IMR-90 (cell line): ENCODE data around the gene CTIF. TPM values are rescaled to one million over a fixed set of nuclear protein-coding genes. Genes with fewer than 3 reads are reported as not detected.

Experiments used
- ATAC-seq: fragments of 200-7000 bp; cut with Tn5 transposase; 2 replicates; pipeline ENCODE4 v1.9.1; 2020; ENCODE audit warnings: low read depth, mild to moderate bottlenecking, moderate library complexity
- BruUV-seq: library from RNA; stranded (reverse); fragments of 400-500 nt; replicated peaks from 2 replicates; lab custom pipeline; 2021; lab: Mats Ljungman, UMichigan
- CTCF ChIA-PET: fragments of 300-600 bp; formaldehyde crosslinking; extraction: SDS; loops from one replicate; lab custom pipeline; 2021; ENCODE audit warnings: antibody characterized with exemption; lab: Yijun Ruan, JAX
- POLR2A ChIA-PET: fragments of 300-600 bp; sonication (Branson Sonifier 250); formaldehyde crosslinking; loops from one replicate; lab custom pipeline; 2022; ENCODE audit warnings: antibody characterized with exemption; ENCODE audit not compliant: unreplicated experiment; lab: Charles Lee
- DNase-seq: peaks from one replicate; pipeline ENCODE4 v3.0.0; 2013
- H2AFZ ChIP-seq: replicated peaks from 2 replicates; pipeline ENCODE3; 2013; ENCODE audit warnings: low read length, mild to moderate bottlenecking; ENCODE audit not compliant: poor library complexity
- H2AK5ac ChIP-seq: 2 replicates; pipeline ENCODE4 v1.6.1; 2013; ENCODE audit warnings: low read depth, low read length, inconsistent platforms
- H2AK9ac ChIP-seq: replicated peaks from 2 replicates; pipeline ENCODE3; 2013; ENCODE audit warnings: mild to moderate bottlenecking, low read depth, low read length, moderate library complexity; ENCODE audit not compliant: poor library complexity
- H2BK120ac ChIP-seq: 2 replicates; pipeline ENCODE4 v1.6.1; 2013; ENCODE audit warnings: low read depth, low read length, inconsistent platforms
- H2BK15ac ChIP-seq: 3 replicates; pipeline ENCODE4 v1.6.1; 2013; ENCODE audit warnings: low read depth, low read length, inconsistent platforms
- H2BK20ac ChIP-seq: 2 replicates; pipeline ENCODE4 v1.6.1; 2013; ENCODE audit warnings: low read depth, mild to moderate bottlenecking, inconsistent platforms, low read length, moderate library complexity
- H2BK5ac ChIP-seq: 2 replicates; pipeline ENCODE4 v1.6.1; 2013; ENCODE audit warnings: mild to moderate bottlenecking, low read depth, low read length, inconsistent platforms; ENCODE audit not compliant: poor library complexity, severe bottlenecking
- H3K14ac ChIP-seq: replicated peaks from 2 replicates; pipeline ENCODE4 v1.6.1; 2013; ENCODE audit warnings: low read depth, low read length, inconsistent platforms
- H3K18ac ChIP-seq: 2 replicates; pipeline ENCODE4 v1.6.1; 2013; ENCODE audit warnings: low read depth, low read length, control low read depth
- H3K23ac ChIP-seq: 2 replicates; pipeline ENCODE4 v1.6.1; 2013; ENCODE audit warnings: low read depth, low read length, inconsistent platforms
- H3K27ac ChIP-seq: 2 replicates; pipeline ENCODE4 v1.5.1; 2013; ENCODE audit warnings: mild to moderate bottlenecking, control low read depth, low read length; ENCODE audit not compliant: insufficient read depth
- H3K27me3 ChIP-seq: 2 replicates; pipeline ENCODE4 v1.6.1; 2013; ENCODE audit warnings: low read length; ENCODE audit not compliant: control insufficient read depth, insufficient read depth
- H3K36me3 ChIP-seq: 2 replicates; pipeline ENCODE4 v1.6.1; 2013; ENCODE audit warnings: low read length, mixed read lengths; ENCODE audit not compliant: control insufficient read depth, insufficient read depth
- H3K4ac ChIP-seq: 2 replicates; pipeline ENCODE4 v1.6.1; 2013; ENCODE audit warnings: low read depth, low read length, inconsistent platforms
- H3K4me1 ChIP-seq: 2 replicates; pipeline ENCODE4 v1.6.1; 2013; ENCODE audit warnings: low read length, mixed read lengths; ENCODE audit not compliant: control insufficient read depth, insufficient read depth
- H3K4me2 ChIP-seq: 2 replicates; pipeline ENCODE4 v1.6.1; 2013; ENCODE audit warnings: low read depth, mild to moderate bottlenecking, control low read depth, low read length, moderate library complexity
- H3K4me3 ChIP-seq: 2 replicates; pipeline ENCODE4 v1.5.1; 2013; ENCODE audit warnings: low read depth, mild to moderate bottlenecking, control low read depth, low read length, moderate library complexity; ENCODE audit not compliant: insufficient read depth
- H3K56ac ChIP-seq: 2 replicates; pipeline ENCODE4 v1.6.1; 2013; ENCODE audit warnings: low read length, inconsistent platforms; ENCODE audit not compliant: insufficient read depth; ENCODE audit errors: extremely low read depth
- H3K79me1 ChIP-seq, 2 experiments: 2 replicates each; pipeline ENCODE4 v1.6.1; 2013; ENCODE audit warnings: low read length in 2 of 2, inconsistent platforms in 1 of 2, low read depth in 1 of 2
- H3K9ac ChIP-seq: 2 replicates; pipeline ENCODE4 v1.6.1; 2013; ENCODE audit warnings: low read depth, low read length, control low read depth
- H3K9me1 ChIP-seq: 2 replicates; pipeline ENCODE4 v1.6.1; 2013; ENCODE audit warnings: low read length, inconsistent platforms; ENCODE audit not compliant: insufficient read depth
- H3K9me3 ChIP-seq: 2 replicates; pipeline ENCODE4 v1.6.1; 2013; ENCODE audit warnings: low read length; ENCODE audit not compliant: control insufficient read depth, insufficient read depth
- H4K20me1 ChIP-seq: 2 replicates; pipeline ENCODE4 v1.6.1; 2013; ENCODE audit warnings: low read length, inconsistent platforms; ENCODE audit not compliant: insufficient read depth
- H4K5ac ChIP-seq: 2 replicates; pipeline ENCODE4 v1.6.1; 2013; ENCODE audit warnings: mild to moderate bottlenecking, low read depth, low read length, control low read depth
- H4K8ac ChIP-seq, 2 experiments: 2 replicates each; pipeline ENCODE4 v1.6.1; 2013; ENCODE audit warnings: low read depth in 2 of 2, low read length in 2 of 2, control low read depth in 1 of 2, inconsistent platforms in 1 of 2
- H4K91ac ChIP-seq: 2 replicates; pipeline ENCODE4 v1.6.1; 2013; ENCODE audit warnings: low read depth, low read length, inconsistent platforms; ENCODE audit not compliant: insufficient read depth
- BHLHE40 ChIP-seq: fragments of 150-350 bp; IDR thresholded peaks from 2 replicates; pipeline ENCODE4 v1.6.1; 2016; ENCODE audit warnings: mild to moderate bottlenecking, low read depth, low read length
- CEBPB ChIP-seq: IDR thresholded peaks from 2 replicates; pipeline ENCODE4 v1.6.1; 2012; ENCODE audit warnings: low read depth, low read length, improper control_type of control experiment
- CHD1 ChIP-seq: IDR thresholded peaks from 2 replicates; pipeline ENCODE4 v1.6.1; 2012; ENCODE audit warnings: low read depth, low read length, improper control_type of control experiment
- CTCF ChIP-seq: conservative IDR thresholded peaks from 2 replicates; pipeline ENCODE4 v1.5.1; 2012; ENCODE audit warnings: mild to moderate bottlenecking, low read depth, low read length, improper control_type of control experiment
- ELK1 ChIP-seq: fragments of 150-350 bp; IDR thresholded peaks from 2 replicates; pipeline ENCODE4 v1.6.1; 2016; ENCODE audit warnings: low read depth, mild to moderate bottlenecking, low read length, moderate library complexity, borderline replicate concordance
- FOS ChIP-seq: fragments of 150-350 bp; IDR thresholded peaks from 2 replicates; pipeline ENCODE4 v1.6.1; 2016; ENCODE audit warnings: low read depth, low read length
- MAFK ChIP-seq: IDR thresholded peaks from 2 replicates; pipeline ENCODE4 v1.6.1; 2012; ENCODE audit warnings: low read depth, low read length, improper control_type of control experiment
- MAZ ChIP-seq: IDR thresholded peaks from 2 replicates; pipeline ENCODE4 v1.6.1; 2012; ENCODE audit warnings: low read depth, mild to moderate bottlenecking, low read length, improper control_type of control experiment, moderate library complexity, borderline replicate concordance
- MXI1 ChIP-seq: IDR thresholded peaks from 2 replicates; pipeline ENCODE4 v1.6.1; 2012; ENCODE audit warnings: low read depth, mild to moderate bottlenecking, low read length, moderate library complexity, borderline replicate concordance
- NFE2L2 ChIP-seq: fragments of 150-350 bp; IDR thresholded peaks from 2 replicates; pipeline ENCODE4 v1.6.1; 2016; ENCODE audit warnings: low read depth, mild to moderate bottlenecking, low read length
- POLR2A ChIP-seq: IDR thresholded peaks from 2 replicates; pipeline ENCODE4 v1.6.1; 2012; ENCODE audit warnings: mild to moderate bottlenecking, low read depth, low read length
- RAD21 ChIP-seq: IDR thresholded peaks from 2 replicates; pipeline ENCODE4 v1.6.1; 2012; ENCODE audit warnings: low read length, improper control_type of control experiment
- RCOR1 ChIP-seq: IDR thresholded peaks from 2 replicates; pipeline ENCODE4 v1.6.1; 2012; ENCODE audit warnings: mild to moderate bottlenecking, low read length, improper control_type of control experiment; ENCODE audit not compliant: insufficient replicate concordance
- RFX5 ChIP-seq: IDR thresholded peaks from 2 replicates; pipeline ENCODE4 v1.8.0; 2012; ENCODE audit warnings: low read depth, mild to moderate bottlenecking, low read length, moderate library complexity
- SMC3 ChIP-seq: fragments of 150-350 bp; IDR thresholded peaks from 2 replicates; pipeline ENCODE4 v1.6.1; 2016; ENCODE audit warnings: low read depth, mild to moderate bottlenecking, antibody characterized with exemption, low read length, moderate library complexity
- USF2 ChIP-seq: fragments of 150-350 bp; IDR thresholded peaks from 2 replicates; pipeline ENCODE4 v1.6.1; 2017; ENCODE audit warnings: mild to moderate bottlenecking, antibody characterized with exemption, low read length, low read depth
- WGBS, 2 experiments: methylation state at CpG; one replicate each; pipeline versions ENCODE4 v1.1.5 to v1.1.7; 2013; ENCODE audit warnings: missing lambda C conversion rate in 2 of 2; ENCODE audit not compliant: insufficient read length in 1 of 2; ENCODE audit errors: extremely low coverage in 2 of 2; 5-methylcytosine and 5-hydroxymethylcytosine counted together
- dilution Hi-C: fragments of 300-500 bp; cut with HindIII; formaldehyde crosslinking; loops from one replicate; pipeline ENCODE4 v1.14.3; 2018; ENCODE audit warnings: low sequenced_read_pairs; ENCODE audit not compliant: unreplicated experiment
- in situ Hi-C: fragments of 300-500 bp; cut with MboI; formaldehyde crosslinking; loops from 3 replicates; pipeline ENCODE4 v1.14.3; 2019; ENCODE audit warnings: low sequenced_read_pairs, inconsistent platforms, mixed read lengths
- intact Hi-C: fragments of 100-400 bp; cut with micrococcal nuclease; formaldehyde crosslinking; loops from 2 replicates; pipeline ENCODE4 v1.10.0; 2022
- polyA plus RNA-seq, 3 experiments: library from polyadenylated mRNA; depleted of rRNA; stranded (reverse); fragments of >200 nt; gene quantifications; 2 replicates each; pipeline ENCODE4 v1.2.3, GENCODE V29; 2012; ENCODE audit warnings: low replicate concordance in 1 of 3
- total RNA-seq: library from RNA; depleted of rRNA; stranded (reverse); fragments of >200 nt; gene quantifications from 2 replicates; pipeline ENCODE4 v1.2.3, GENCODE V29; 2012

The CTIF gene
- total and polyA plus RNA-seq, 2 of the 4 experiments (the other 2 are of a cell fraction): 25.1 to 57.0 TPM

- peak overlapping the region; percentile 46 for H2AK5ac ChIP-seq
- no peaks in the 10 kb centered on the region for H3K27me3 ChIP-seq
- H3K4ac ChIP-seq: peak overlapping the region; percentile 52; the same call in 1 of the 2 replicates
- peak overlapping the region; percentile 69; the same call in 1 of the 2 replicates for H2BK20ac ChIP-seq
- peaks cover 51% of the 10 kb centered on the region for H4K20me1 ChIP-seq
- peaks cover 22% of the 10 kb centered on the region for H3K36me3 ChIP-seq
- intact Hi-C loops: loop anchor here (1.0 to 5.0 kb wide), 8 partner anchors 107 to 739 kb away; no protein-coding TSS in a partner anchor
- peak overlapping the region; percentile 83 for H2AK9ac ChIP-seq
- no peak overlapping the region for H3K18ac ChIP-seq
- peaks cover 7% of the 10 kb centered on the region; the same call in 1 of the 2 replicates for H3K9me1 ChIP-seq
- H3K4me1 ChIP-seq: peaks cover 23% of the 10 kb centered on the region
- CTCF ChIA-PET: no interaction called here
- peaks cover 33 to 92% of the 10 kb centered on the region in 2 experiments for H3K79me1 ChIP-seq
- no peak overlapping the region for H3K4me3 ChIP-seq
- dilution Hi-C loops: no loop called here
- WGBS, 2 experiments: 5% methylated on average over 4 of the region's 10 CpGs; no CpG with 5 or more reads in 1 of the 2 experiments
- no peak overlapping the region for H4K5ac ChIP-seq
- peak overlapping the region in 1 of 2 experiments; percentile 59; a peak in 1 of 4 replicates for H4K8ac ChIP-seq
- peak overlapping the region; percentile 77 for H2AFZ ChIP-seq
- POLR2A ChIA-PET: no interaction called here
- H4K91ac ChIP-seq: peak overlapping the region; percentile 27; the same call in 1 of the 2 replicates
- no peak overlapping the region for H2BK120ac ChIP-seq
- DNase-seq: peak; percentile 89
- no peak overlapping the region for H3K23ac ChIP-seq
- no peak overlapping the region for H3K56ac ChIP-seq
- in situ Hi-C loops: loop anchor here (5.0 to 10.0 kb wide), 4 partner anchors 267 to 739 kb away; no protein-coding TSS in a partner anchor
- no peak overlapping the region for H3K9ac ChIP-seq
- H3K4me2 ChIP-seq: no peak overlapping the region
- BruUV-seq: no TSS peak
- TF ChIP-seq RFX5: no peak
- peak; percentile 82; the same call in 1 of the 2 replicates for TF ChIP-seq MXI1
- peak; percentile 97 for TF ChIP-seq CTCF
- TF ChIP-seq MAZ: no peak
- no peak for TF ChIP-seq FOS
- 0 out of 2 replicates have a peak, but pooled peaks have one; percentile 7 for TF ChIP-seq USF2
- TF ChIP-seq CHD1: no peak
- no peak for TF ChIP-seq ELK1
- TF ChIP-seq RCOR1: no peak
- TF ChIP-seq RAD21: peak; percentile 95
- TF ChIP-seq SMC3: peak; percentile 82
- peak; percentile 33; the same call in 1 of the 2 replicates for TF ChIP-seq BHLHE40
- no peak for TF ChIP-seq CEBPB
- no peak for TF ChIP-seq MAFK
- no peak for TF ChIP-seq NFE2L2
- no peak for TF ChIP-seq POLR2A
- ATAC-seq: peak; percentile 96
- peaks cover 2% of the 10 kb centered on the region; the same call in 1 of the 2 replicates for H3K9me3 ChIP-seq
- no peak overlapping the region for H2BK15ac ChIP-seq
- no peak overlapping the region for H3K14ac ChIP-seq
- H2BK5ac ChIP-seq: peak overlapping the region; percentile 32
- no peak overlapping the region for H3K27ac ChIP-seq
Observed at GRCh38 chr18:48675352-48675761, 136.5 kb downstream of the CTIF start.
